Mucosa of rectum (tissue), 2 donors: ENCODE data around the gene AFF2.

Source experiments
- H3K27ac ChIP-seq, 2 donors: one replicate each; pipeline ENCODE4 v1.7.0; 2013; ENCODE audit warnings: inconsistent platforms in 2 of 2, low read depth in 2 of 2, low read length in 2 of 2
- H3K27me3 ChIP-seq, 2 donors: one replicate each; pipeline ENCODE4 v1.7.0; 2013; ENCODE audit warnings: low read length in 2 of 2; ENCODE audit not compliant: control insufficient read depth in 2 of 2, insufficient read depth in 2 of 2
- H3K36me3 ChIP-seq, 2 donors: one replicate each; pipeline ENCODE4 v1.7.0; 2013; ENCODE audit warnings: low read length in 2 of 2; ENCODE audit not compliant: control insufficient read depth in 2 of 2, insufficient read depth in 2 of 2
- H3K4me1 ChIP-seq, 2 donors: one replicate each; pipeline ENCODE4 v1.7.0; 2013; ENCODE audit warnings: low read length in 2 of 2, mild to moderate bottlenecking in 1 of 2; ENCODE audit not compliant: control insufficient read depth in 2 of 2, insufficient read depth in 2 of 2
- H3K4me3 ChIP-seq, 2 donors: one replicate each; pipeline ENCODE4 v1.7.0; 2013; ENCODE audit warnings: low read length in 2 of 2
- H3K9ac ChIP-seq, 2 donors: one replicate each; pipeline ENCODE4 v1.7.0; 2013; ENCODE audit warnings: low read length in 2 of 2, low read depth in 1 of 2, mild to moderate bottlenecking in 1 of 2
- H3K9me3 ChIP-seq, 2 donors: one replicate each; pipeline ENCODE4 v1.7.0; 2013; ENCODE audit warnings: low read length in 2 of 2; ENCODE audit not compliant: control insufficient read depth in 2 of 2
- donor health status: healthy.
- donor health status: Normal muscosa, but diverticular disease.

Gene AFF2

DNA sequence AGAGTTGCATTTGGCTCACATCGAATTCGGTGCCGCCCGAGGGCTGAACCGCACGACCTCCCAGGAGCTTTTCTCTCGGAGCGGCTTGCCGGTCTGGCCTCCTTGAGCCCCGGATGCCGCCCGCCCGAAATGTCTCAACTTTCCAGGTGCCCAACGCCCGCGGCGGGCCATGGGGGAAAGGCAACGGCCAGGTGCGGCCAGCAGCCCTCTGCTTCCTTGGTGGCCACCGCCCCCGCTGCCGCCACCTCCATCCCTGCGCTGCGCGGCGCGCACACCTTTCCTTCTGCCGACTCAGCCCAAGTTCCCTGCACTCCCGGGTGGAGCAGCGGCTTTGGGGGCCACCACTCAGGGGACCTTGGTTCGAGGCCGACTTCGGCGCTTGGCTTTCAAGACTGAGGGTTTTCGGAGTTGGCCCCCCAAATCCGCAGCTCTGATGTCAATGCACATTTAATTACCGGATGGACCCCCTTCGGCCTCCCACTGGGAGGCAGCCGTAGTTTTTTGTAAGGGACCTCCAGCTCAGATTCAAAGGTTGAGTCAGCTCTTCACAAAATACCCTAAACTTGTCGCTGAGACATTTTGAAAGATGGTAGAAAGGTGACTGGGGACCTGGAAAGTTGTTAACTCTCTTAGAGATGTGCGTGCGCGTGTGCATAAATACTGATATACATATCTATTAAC is 1.1 kb downstream of the AFF2 start:
- Histone ChIP-seq H3K4me3 (peak overlapping the region in 1 of 2 donors; percentile 20), H3K9ac (no peak overlapping the region), H3K9me3 (no peaks in the 10 kb centered on the region), H3K27me3 (peaks cover 0 to 16% of the 10 kb centered on the region in 2 donors), H3K4me1 (no peaks in the 10 kb centered on the region), H3K36me3 (no peaks in the 10 kb centered on the region), H3K27ac (no peak overlapping the region)

DNA sequence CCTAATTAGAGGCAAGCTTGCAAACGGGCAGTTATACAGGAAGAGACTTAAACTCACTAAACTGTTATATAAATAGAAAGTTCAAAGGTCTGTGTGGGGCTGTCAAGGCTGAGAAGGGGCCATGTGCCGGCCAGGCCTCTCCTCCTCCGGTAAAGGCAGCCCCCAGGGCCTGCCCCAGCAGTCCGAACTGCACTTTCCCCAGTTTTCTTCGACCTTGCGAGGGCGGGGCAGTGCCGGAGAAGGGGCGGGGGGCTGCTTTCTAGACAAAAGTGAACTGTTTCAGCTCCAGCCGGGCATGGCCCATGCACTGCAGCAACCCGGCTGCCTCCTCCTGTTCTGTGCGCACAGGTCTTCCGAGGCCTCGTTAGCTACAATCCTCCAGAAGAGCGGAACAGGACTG is 4.1 kb downstream of the AFF2 start:
- H3K4me3 ChIP-seq, result no peak overlapping the region
- no peaks in the 10 kb centered on the region for H3K9me3 ChIP-seq
- H3K9ac ChIP-seq, result no peak overlapping the region
- no peaks in the 10 kb centered on the region for H3K4me1 ChIP-seq
- peaks cover 5 to 14% of the 10 kb centered on the region in 2 donors for H3K27me3 ChIP-seq
- H3K27ac ChIP-seq, result no peak overlapping the region
- H3K36me3 ChIP-seq, result no peaks in the 10 kb centered on the region

DNA sequence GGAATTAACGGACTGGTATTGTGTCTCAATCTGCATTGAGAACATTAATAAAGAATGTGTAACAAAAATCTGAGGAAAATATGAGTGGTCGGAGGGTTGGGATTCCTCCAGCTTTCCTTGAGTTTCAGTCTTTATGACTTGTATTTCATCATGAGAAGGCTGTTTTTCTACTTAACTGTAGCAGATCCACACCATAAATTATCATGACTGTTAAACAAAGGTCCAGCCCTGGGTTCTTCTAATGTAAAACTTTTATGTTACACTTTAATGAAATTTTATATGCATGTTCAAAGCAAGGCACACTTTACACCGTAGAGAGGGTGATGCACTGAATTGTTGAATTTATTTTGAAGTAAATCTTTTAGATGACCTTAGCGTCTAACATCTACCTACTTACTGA is 7.0 kb downstream of the AFF2 start:
- H3K36me3 ChIP-seq, result no peaks in the 10 kb centered on the region
- no peak overlapping the region for H3K9ac ChIP-seq
- no peak overlapping the region for H3K4me3 ChIP-seq
- H3K9me3 ChIP-seq, result no peaks in the 10 kb centered on the region
- no peaks in the 10 kb centered on the region for H3K4me1 ChIP-seq
- peaks cover 5% of the 10 kb centered on the region in 2 donors for H3K27me3 ChIP-seq
- H3K27ac ChIP-seq, result no peak overlapping the region

DNA sequence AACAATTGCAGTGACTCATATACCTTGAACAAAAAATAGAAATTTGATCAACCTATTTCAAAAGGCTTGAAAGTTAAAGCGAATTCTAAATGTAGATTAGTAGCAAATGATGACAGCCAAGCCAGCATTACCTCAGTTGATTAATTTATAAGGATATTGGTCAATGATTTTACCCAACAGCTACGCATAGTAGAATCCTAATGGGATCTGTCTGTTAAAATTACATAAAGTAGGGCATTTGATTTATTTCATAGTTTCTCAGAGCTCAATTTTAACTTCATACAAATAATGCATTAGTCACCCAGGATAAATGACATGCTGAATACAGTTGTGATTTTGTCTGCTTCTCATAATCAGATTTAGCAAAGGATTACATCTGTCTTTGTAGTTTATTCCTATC is 12.0 kb downstream of the AFF2 start:
- Histone ChIP-seq H3K9me3 (no peaks in the 10 kb centered on the region), H3K4me1 (no peaks in the 10 kb centered on the region), H3K27ac (no peak overlapping the region), H3K27me3 (peaks cover 0 to 5% of the 10 kb centered on the region in 2 donors), H3K36me3 (no peaks in the 10 kb centered on the region), H3K9ac (no peak overlapping the region), H3K4me3 (no peak overlapping the region)

DNA sequence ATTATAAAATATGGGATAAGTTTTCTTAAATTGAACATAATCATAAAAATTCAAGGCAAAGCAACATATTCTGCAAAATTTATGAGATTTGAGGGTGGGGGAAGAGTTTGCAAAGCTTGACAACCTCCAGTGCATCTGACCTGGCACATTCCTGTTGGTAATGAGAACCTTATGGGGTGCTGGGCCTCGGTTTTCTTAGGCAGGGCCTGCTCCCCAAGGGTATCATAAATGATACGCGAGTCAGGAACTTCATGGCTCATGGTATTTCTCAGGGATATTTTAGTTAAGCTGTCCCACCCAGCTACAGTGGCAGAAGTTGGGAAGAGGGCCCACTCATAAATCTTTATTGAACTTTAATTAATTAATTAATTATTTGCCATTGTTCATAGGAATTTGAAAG is 13.2 kb downstream of the AFF2 start:
- H3K4me1 ChIP-seq, result no peaks in the 10 kb centered on the region
- no peak overlapping the region for H3K4me3 ChIP-seq
- no peak overlapping the region for H3K9ac ChIP-seq
- peaks cover 0 to 5% of the 10 kb centered on the region in 2 donors for H3K27me3 ChIP-seq
- no peak overlapping the region for H3K27ac ChIP-seq
- H3K36me3 ChIP-seq, result no peaks in the 10 kb centered on the region
- H3K9me3 ChIP-seq, result no peaks in the 10 kb centered on the region

DNA sequence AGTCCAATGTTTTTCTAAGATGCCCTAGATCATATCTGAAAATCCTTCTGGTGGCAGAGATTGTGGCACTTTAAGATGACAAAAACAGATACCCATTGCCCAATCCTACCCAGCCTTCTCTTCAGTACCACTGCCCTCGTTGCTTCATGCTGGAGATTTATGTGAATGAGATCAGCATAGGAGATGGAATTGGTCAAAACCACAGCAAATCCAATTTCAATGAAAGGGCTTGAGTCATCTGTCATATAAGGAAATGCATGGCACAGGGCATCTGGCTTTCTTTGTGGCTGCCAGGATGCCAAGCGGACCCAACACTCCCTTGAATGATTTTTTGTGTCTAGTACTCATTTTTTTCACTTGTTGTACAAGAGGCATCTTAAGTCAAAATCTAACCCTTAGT is 16.8 kb downstream of the AFF2 start:
- H3K4me3 ChIP-seq, result no peak overlapping the region
- no peak overlapping the region for H3K27ac ChIP-seq
- peaks cover 0 to 3% of the 10 kb centered on the region in 2 donors for H3K27me3 ChIP-seq
- no peak overlapping the region for H3K9ac ChIP-seq
- H3K4me1 ChIP-seq, result no peaks in the 10 kb centered on the region
- no peaks in the 10 kb centered on the region for H3K36me3 ChIP-seq
- H3K9me3 ChIP-seq, result no peaks in the 10 kb centered on the region

DNA sequence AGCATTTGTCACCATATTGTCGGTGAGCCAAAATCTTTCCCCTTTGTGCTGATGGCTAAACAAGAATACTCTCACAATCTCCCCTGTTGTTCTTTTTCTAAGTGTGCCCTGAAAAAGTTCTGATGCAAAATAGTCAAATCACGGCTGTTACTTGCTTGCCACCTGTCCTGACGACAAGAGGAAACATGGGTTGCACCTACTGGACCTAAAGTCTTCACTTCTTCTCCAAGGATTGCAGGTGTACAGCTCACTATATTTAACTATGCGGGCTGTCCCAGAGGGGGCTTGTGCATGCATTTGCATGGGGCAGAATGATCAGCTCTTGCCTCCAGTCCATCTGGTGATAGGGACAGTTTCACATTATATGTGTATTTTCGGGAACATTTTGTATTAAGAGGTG is 21.6 kb downstream of the AFF2 start:
- Histone ChIP-seq H3K36me3 (no peaks in the 10 kb centered on the region), H3K4me3 (no peak overlapping the region), H3K4me1 (no peaks in the 10 kb centered on the region), H3K27me3 (no peaks in the 10 kb centered on the region), H3K9ac (no peak overlapping the region), H3K9me3 (no peaks in the 10 kb centered on the region), H3K27ac (no peak overlapping the region)

DNA sequence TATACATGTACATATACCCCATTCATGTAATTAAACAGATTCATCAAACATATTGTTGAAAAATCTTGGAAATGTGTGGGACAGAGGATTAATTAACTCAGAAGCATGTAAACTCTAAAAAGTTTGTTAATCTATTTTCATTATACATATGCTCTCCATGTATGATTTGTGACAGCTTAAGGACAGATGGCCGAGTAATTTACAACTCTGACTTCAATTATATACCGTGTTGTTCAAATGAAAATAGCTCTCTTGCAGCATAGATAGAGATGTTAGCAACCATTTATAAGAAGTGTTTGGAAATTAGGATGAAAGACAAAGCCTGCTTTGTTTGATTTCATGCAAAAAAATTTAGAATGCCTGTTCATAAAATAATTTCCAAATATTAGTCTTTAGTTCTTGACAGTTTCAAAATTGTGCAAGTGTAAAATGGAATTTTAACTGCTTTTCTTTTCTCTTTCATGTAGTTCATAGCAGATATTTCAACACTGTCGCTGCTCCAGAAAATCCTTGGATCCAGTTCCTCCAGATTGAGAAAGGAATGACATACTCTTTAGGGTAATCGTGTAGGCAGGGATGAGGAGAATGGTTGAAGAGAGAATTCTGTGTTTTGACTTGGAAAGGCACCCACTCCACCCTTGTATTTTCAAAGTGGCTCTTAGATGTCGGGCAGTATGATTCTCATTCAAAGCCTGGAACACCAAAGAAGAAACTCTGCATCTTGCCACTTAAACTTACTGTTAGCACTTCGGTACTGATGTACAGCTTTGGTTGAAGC is 23.1 kb downstream of the AFF2 start:
- Histone ChIP-seq H3K9me3 (no peaks in the 10 kb centered on the region), H3K27me3 (no peaks in the 10 kb centered on the region), H3K9ac (no peak overlapping the region), H3K36me3 (no peaks in the 10 kb centered on the region), H3K27ac (no peak overlapping the region), H3K4me1 (no peaks in the 10 kb centered on the region), H3K4me3 (no peak overlapping the region)

DNA sequence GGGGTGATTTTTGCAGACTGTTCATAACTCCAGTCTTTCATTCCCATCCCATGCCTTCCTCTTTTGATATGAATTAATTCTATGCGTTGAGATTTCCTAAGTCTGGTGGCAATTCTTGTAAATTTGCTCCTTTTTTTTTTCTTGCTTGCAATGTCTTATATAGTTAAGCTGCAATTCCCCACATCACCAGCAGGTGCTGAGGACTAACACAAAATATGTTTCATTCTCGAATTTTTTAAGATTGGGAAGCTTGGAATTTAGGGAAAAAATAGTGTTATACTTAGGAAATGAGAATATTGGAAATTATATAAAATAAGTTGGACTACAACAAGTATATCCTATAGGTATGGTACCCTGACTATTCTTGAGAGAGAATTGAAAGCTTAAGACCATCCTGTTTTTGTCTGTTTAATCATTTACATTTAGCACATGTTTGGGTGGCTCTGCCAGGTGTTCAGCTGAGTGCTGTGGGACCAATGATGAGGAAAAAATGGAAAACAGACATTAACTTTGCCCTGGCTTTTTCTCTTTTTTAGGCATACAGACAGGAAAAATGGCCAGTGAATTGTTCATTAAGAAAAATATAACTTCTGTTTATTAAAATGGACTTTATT is 30.2 kb downstream of the AFF2 start:
- no peaks in the 10 kb centered on the region for H3K4me1 ChIP-seq

DNA sequence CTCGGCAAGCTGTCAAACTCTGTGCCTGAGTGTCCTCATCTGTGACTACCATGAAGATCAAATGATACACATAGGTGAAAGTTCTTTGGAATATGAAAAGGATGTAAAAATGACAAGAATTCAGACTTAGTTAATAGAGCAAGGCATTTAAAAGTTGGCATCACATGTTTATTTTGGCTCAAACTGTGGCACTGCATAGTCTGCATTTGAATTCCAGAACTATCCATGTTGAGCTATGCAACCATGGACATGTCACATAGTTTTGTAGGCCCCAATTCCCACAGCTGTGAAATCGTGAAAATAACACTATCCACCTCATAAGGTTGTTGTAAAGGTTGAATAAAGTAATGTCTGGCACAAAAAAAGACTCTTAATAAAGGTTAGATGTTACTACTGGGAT is 33.9 kb downstream of the AFF2 start:
- no peaks in the 10 kb centered on the region for H3K36me3 ChIP-seq
- no peaks in the 10 kb centered on the region for H3K9me3 ChIP-seq
- no peak overlapping the region for H3K4me3 ChIP-seq
- H3K4me1 ChIP-seq, result no peaks in the 10 kb centered on the region
- no peak overlapping the region for H3K27ac ChIP-seq
- no peaks in the 10 kb centered on the region for H3K27me3 ChIP-seq
- H3K9ac ChIP-seq, result no peak overlapping the region

More for the DNA sequence above, 30.2 kb downstream of the AFF2 start:
- Histone ChIP-seq H3K27ac (no peak overlapping the region), H3K9me3 (no peaks in the 10 kb centered on the region), H3K27me3 (no peaks in the 10 kb centered on the region), H3K4me3 (no peak overlapping the region), H3K36me3 (no peaks in the 10 kb centered on the region), H3K9ac (no peak overlapping the region)
